Endothelial cell of umbilical vein (primary cell): ENCODE measurements around the gene FPGS. TPM values are rescaled to one million over a fixed set of nuclear protein-coding genes. Genes with fewer than 3 reads are reported as not detected.

ENCODE experiments used
- BruUV-seq: library from RNA; stranded (reverse); fragments of 400-500 nt; replicated peaks from 2 replicates; lab custom pipeline; 2021; lab: Mats Ljungman, UMichigan
- CTCF ChIA-PET: fragments of 300-600, 350-600 bp; sonication (Branson Sonifier 250); formaldehyde crosslinking; loops from one replicate; lab custom pipeline; 2021; ENCODE audit warnings: antibody characterized with exemption, inconsistent platforms; lab: Charles Lee
- POLR2A ChIA-PET: fragments of 300-600, 350-600 bp; sonication (Branson Sonifier 250); formaldehyde crosslinking; loops from one replicate; lab custom pipeline; 2021; ENCODE audit warnings: antibody characterized with exemption, inconsistent platforms; lab: Charles Lee
- DNase-seq: peaks from one replicate; pipeline ENCODE4 v3.0.0-alpha.2; 2011; ENCODE audit warnings: low read depth, low spot score
- FAIRE-seq: peaks from 2 replicates; lab custom pipeline; 2011; peaks lifted over from hg19 to GRCh38; lab: Jason Lieb, UNC
- H2AFZ ChIP-seq: 2 replicates; pipeline ENCODE4 v1.6.0; 2012; ENCODE audit warnings: low read depth, low read length, control low read depth, inconsistent platforms
- H3K27ac ChIP-seq: 2 replicates; pipeline ENCODE4 v1.5.1; 2011; ENCODE audit warnings: low read depth, mild to moderate bottlenecking, control low read depth, low read length, moderate library complexity; ENCODE audit not compliant: insufficient read depth
- H3K27me3 ChIP-seq, 2 experiments: 2 replicates each; pipeline versions ENCODE4 v1.6.0 to v1.6.1; 2011; ENCODE audit warnings: low read length in 2 of 2, mixed read lengths in 1 of 2; ENCODE audit not compliant: control insufficient read depth in 2 of 2, insufficient read depth in 2 of 2
- H3K36me3 ChIP-seq, 2 experiments: 2 replicates in 1 of 2; 3 replicates in 1 of 2; pipeline ENCODE4 v1.5.1; 2011; ENCODE audit warnings: low read length in 2 of 2, mild to moderate bottlenecking in 1 of 2, moderate library complexity in 1 of 2; ENCODE audit not compliant: control insufficient read depth in 2 of 2, insufficient read depth in 2 of 2; ENCODE audit errors: extremely low read depth in 1 of 2
- H3K4me1 ChIP-seq: 3 replicates; pipeline ENCODE4 v1.5.1; 2011; ENCODE audit warnings: mild to moderate bottlenecking, low read length; ENCODE audit not compliant: control insufficient read depth, insufficient read depth; ENCODE audit errors: extremely low read depth
- H3K4me2 ChIP-seq: 2 replicates; pipeline ENCODE4 v1.6.1; 2011; ENCODE audit warnings: low read length, control low read depth, mixed read lengths; ENCODE audit not compliant: insufficient read depth
- H3K4me3 ChIP-seq, 3 experiments: fragments of 200-600 bp in 1 of 3; sonication (generic), shearing (Covaris generic) in 1 of 3; replicated peaks in 1 of 3; 2 replicates each; pipeline ENCODE4 v1.5.1; 2011 to 2016; ENCODE audit warnings: control low read depth in 3 of 3, low read length in 3 of 3, mild to moderate bottlenecking in 2 of 3, inconsistent platforms in 1 of 3, low read depth in 1 of 3, moderate library complexity in 1 of 3; ENCODE audit not compliant: insufficient read depth in 1 of 3
- H3K79me2 ChIP-seq: 2 replicates; pipeline ENCODE4 v1.6.0; 2012; ENCODE audit warnings: low read length, inconsistent platforms; ENCODE audit not compliant: control insufficient read depth, insufficient read depth
- H3K9ac ChIP-seq: replicated peaks from 2 replicates; pipeline ENCODE3; 2011; ENCODE audit warnings: low read length, control low read depth; ENCODE audit not compliant: insufficient read depth; ENCODE audit errors: extremely low read depth
- H3K9me1 ChIP-seq: replicated peaks from 3 replicates; pipeline ENCODE4 v1.6.0; 2011; ENCODE audit warnings: mild to moderate bottlenecking, low read length; ENCODE audit not compliant: control insufficient read depth, insufficient read depth; ENCODE audit errors: extremely low read depth
- H3K9me3 ChIP-seq: replicated peaks from 2 replicates; pipeline ENCODE4 v1.5.1; 2012; ENCODE audit warnings: low read length, inconsistent platforms; ENCODE audit not compliant: control insufficient read depth, insufficient read depth
- H4K20me1 ChIP-seq: replicated peaks from 2 replicates; pipeline ENCODE3; 2011; ENCODE audit warnings: mild to moderate bottlenecking, low read length; ENCODE audit not compliant: control insufficient read depth, insufficient read depth; ENCODE audit errors: extremely low read depth
- EZH2 ChIP-seq: IDR thresholded peaks from 2 replicates; pipeline ENCODE4 v1.6.1; 2012; ENCODE audit warnings: borderline replicate concordance, low read depth, mild to moderate bottlenecking, moderate library complexity, low read length, inconsistent platforms; ENCODE audit not compliant: severe bottlenecking
- FOS ChIP-seq: IDR thresholded peaks from 2 replicates; pipeline ENCODE4 v1.6.1; 2011; ENCODE audit warnings: mild to moderate bottlenecking, low read length, moderate library complexity, borderline replicate concordance; ENCODE audit not compliant: insufficient read depth
- GATA2 ChIP-seq: IDR thresholded peaks from 2 replicates; pipeline ENCODE4 v1.7.0; 2011; ENCODE audit warnings: low read depth, mild to moderate bottlenecking, moderate library complexity, mixed read lengths, low read length; ENCODE audit not compliant: insufficient read length, insufficient read depth
- JUN ChIP-seq: IDR thresholded peaks from 2 replicates; pipeline ENCODE4 v1.6.1; 2011; ENCODE audit warnings: borderline replicate concordance, low read depth; ENCODE audit not compliant: insufficient read length, insufficient read depth
- POLR2A ChIP-seq: IDR thresholded peaks from 2 replicates; pipeline ENCODE4 v1.6.1; 2012; ENCODE audit warnings: low read depth, mild to moderate bottlenecking, control low read depth, low read length
- POLR2AphosphoS5 ChIP-seq: IDR thresholded peaks from 2 replicates; pipeline ENCODE4 v1.6.1; 2012; ENCODE audit warnings: low read depth, mild to moderate bottlenecking, control low read depth, low read length, moderate library complexity; ENCODE audit not compliant: insufficient read depth
- dilution Hi-C: fragments of 300-500 bp; cut with MboI; formaldehyde crosslinking; loops from one replicate; pipeline ENCODE4 v1.15.0; 2019; ENCODE audit warnings: low sequenced_read_pairs; ENCODE audit not compliant: extremely low pct_ligation_motif_present
- intact Hi-C: fragments of 100-400 bp; cut with micrococcal nuclease; formaldehyde crosslinking; loops from one replicate; pipeline ENCODE4 v1.10.0; 2022
- polyA plus RNA-seq, 4 experiments: library from polyadenylated mRNA; depleted of rRNA in 3 of 4; stranded (reverse) in 3 of 4; unstranded in 1 of 4; fragments of >200 nt; gene quantifications; 2 replicates each; pipeline versions ENCODE4 v1.2.1 to v1.2.3, GENCODE V29; 2011 to 2012; ENCODE audit warnings: missing spikeins in 1 of 4
- total RNA-seq: library from RNA; stranded (reverse); gene quantifications from 2 replicates; pipeline ENCODE4 v1.2.3, GENCODE V29; 2021
- TF ChIP-seq, protein P1 (sequence below), 2 donors: IDR thresholded peaks; 1 replicate in 1 of 2; 2 replicates in 1 of 2; pipeline ENCODE4 v1.5.1; 2011; ENCODE audit warnings: low read length in 2 of 2, mild to moderate bottlenecking in 2 of 2, moderate library complexity in 2 of 2, control low read depth in 1 of 2, inconsistent platforms in 1 of 2, low read depth in 1 of 2; ENCODE audit not compliant: insufficient read depth in 1 of 2; ENCODE audit errors: extremely low read depth in 1 of 2
- TF ChIP-seq, protein P2 (sequence below): IDR thresholded peaks from 2 replicates; pipeline ENCODE4 v1.6.1; 2011; ENCODE audit not compliant: insufficient read depth, insufficient read length

FPGS gene
- total and polyA plus RNA-seq, 2 donors (not counting 3 experiments of a cell fraction or from before 2014, with no cell fraction given) = 77.7 to 90.2 TPM

DNA sequence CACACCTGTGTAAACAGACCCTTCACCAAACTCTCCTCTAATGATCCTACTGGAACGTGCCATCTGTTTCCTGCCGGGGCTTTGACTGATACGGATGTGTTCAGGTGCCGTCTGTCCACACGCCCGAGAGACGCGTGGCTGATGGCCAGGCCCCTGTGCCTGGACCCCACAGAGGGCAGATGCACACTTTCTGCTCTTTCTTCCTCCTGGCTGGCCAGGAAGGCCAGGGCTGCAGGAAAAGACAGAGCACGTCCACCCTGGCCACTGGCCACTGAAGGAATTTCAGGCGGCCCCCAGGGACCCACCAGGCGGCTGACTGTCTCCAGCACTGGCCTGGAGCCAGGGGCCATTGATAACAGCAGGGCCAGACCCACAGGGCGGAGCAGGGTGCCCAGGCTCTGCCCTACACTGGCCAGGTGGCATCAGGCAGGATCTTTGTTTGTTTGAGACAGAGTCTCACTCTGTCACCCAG, 55.4 kb downstream of the FPGS start:
- H3K27me3 ChIP-seq = no peaks in the 10 kb centered on the region
- DNase-seq = peak; percentile 70
- H3K9me1 ChIP-seq = no peaks in the 10 kb centered on the region
- no peaks in the 10 kb centered on the region for H4K20me1 ChIP-seq
- no peak for TF ChIP-seq JUN
- TF ChIP-seq POLR2AphosphoS5 = peak; percentile 35
- TF ChIP-seq, protein P1, sequence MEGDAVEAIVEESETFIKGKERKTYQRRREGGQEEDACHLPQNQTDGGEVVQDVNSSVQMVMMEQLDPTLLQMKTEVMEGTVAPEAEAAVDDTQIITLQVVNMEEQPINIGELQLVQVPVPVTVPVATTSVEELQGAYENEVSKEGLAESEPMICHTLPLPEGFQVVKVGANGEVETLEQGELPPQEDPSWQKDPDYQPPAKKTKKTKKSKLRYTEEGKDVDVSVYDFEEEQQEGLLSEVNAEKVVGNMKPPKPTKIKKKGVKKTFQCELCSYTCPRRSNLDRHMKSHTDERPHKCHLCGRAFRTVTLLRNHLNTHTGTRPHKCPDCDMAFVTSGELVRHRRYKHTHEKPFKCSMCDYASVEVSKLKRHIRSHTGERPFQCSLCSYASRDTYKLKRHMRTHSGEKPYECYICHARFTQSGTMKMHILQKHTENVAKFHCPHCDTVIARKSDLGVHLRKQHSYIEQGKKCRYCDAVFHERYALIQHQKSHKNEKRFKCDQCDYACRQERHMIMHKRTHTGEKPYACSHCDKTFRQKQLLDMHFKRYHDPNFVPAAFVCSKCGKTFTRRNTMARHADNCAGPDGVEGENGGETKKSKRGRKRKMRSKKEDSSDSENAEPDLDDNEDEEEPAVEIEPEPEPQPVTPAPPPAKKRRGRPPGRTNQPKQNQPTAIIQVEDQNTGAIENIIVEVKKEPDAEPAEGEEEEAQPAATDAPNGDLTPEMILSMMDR (IDR thresholded peaks at IDR 0.05; ENCODE audit: extremely low read depth in 1 of 2, insufficient read depth in 1 of 2, low read depth in 1 of 2, low read length in 2 of 2) = no peak
- TF ChIP-seq, protein P2, sequence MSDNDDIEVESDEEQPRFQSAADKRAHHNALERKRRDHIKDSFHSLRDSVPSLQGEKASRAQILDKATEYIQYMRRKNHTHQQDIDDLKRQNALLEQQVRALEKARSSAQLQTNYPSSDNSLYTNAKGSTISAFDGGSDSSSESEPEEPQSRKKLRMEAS = no peak
- H3K9ac ChIP-seq = no peak overlapping the region
- dilution Hi-C loops (no loop called here), intact Hi-C loops (loop anchor here (1.0 kb wide), 2 partner anchors 13 to 20 kb away; no protein-coding TSS in a partner anchor)
- no peaks in the 10 kb centered on the region for H3K36me3 ChIP-seq
- CTCF ChIA-PET = interaction anchor here (2.7 kb wide), 1 partner anchor 12 kb away, joined by 11 read pairs; no protein-coding TSS in a partner anchor
- peaks cover 18% of the 10 kb centered on the region for H3K79me2 ChIP-seq
- H3K27ac ChIP-seq = peak overlapping the region; percentile 58
- H3K4me3 ChIP-seq = no peak overlapping the region
- no peaks in the 10 kb centered on the region for H3K9me3 ChIP-seq
- POLR2A ChIA-PET = no interaction called here
- no peak overlapping the region for H2AFZ ChIP-seq
- H3K4me1 ChIP-seq = peaks cover 37% of the 10 kb centered on the region
- peak; percentile 74 for FAIRE-seq
- no peak overlapping the region for H3K4me2 ChIP-seq
- BruUV-seq = no TSS peak

DNA sequence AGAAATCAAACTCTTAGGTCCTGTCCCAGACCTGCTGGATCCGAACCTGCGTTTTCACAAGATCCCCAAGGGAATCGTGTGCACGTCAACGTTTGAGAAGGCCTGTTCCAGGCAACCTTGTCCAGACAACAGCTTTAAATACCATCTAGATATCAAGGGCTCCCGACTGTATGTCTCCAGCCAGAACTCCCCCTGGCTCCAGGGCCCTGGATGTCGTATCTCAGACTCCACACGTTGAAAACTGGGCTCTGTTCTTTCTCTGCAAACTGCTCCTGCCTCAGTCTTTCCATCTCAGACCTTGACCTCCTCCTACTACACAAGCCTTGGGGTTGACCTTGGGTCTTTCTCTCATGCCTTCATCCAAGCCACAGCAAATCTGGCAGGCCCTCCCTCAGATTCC, 57.6 kb downstream of the FPGS start:
- Histone ChIP-seq H3K4me1 (peaks cover 32% of the 10 kb centered on the region), H4K20me1 (no peaks in the 10 kb centered on the region), H3K9me3 (no peaks in the 10 kb centered on the region), H3K27me3 (no peaks in the 10 kb centered on the region), H3K9ac (no peak overlapping the region), H2AFZ (no peak overlapping the region), H3K4me3 (no peak overlapping the region), H3K4me2 (no peak overlapping the region), H3K27ac (no peak overlapping the region), H3K9me1 (no peaks in the 10 kb centered on the region), H3K79me2 (no peaks in the 10 kb centered on the region), H3K36me3 (no peaks in the 10 kb centered on the region)
- TF ChIP-seq JUN (no peak), POLR2A (no peak), EZH2 (no peak), GATA2 (no peak), FOS (no peak)
- FAIRE-seq = no peak
- no peak for DNase-seq
- dilution Hi-C loops = no loop called here
- ChIA-PET CTCF (interaction anchor here (2.7 kb wide), 1 partner anchor 9 kb away, joined by 11 read pairs; no protein-coding TSS in a partner anchor), POLR2A (no interaction called here)
- intact Hi-C loops = no loop called here
- no TSS peak for BruUV-seq
